HG03097 (cell line): ENCODE measurements around the gene SH3BP5.

Source experiments
- ATAC-seq: cut with Tn5 transposase; IDR thresholded peaks from one replicate; pipeline ENCODE4 v1.9.1; 2021; ENCODE audit not compliant: unreplicated experiment, low FRiP score

The SH3BP5 gene

GRCh38 chr3:15347737-15348110 lies 15.3 kb upstream of the SH3BP5 start:
- ATAC-seq, result no peak

- ATAC-seq, result no peak
Measured at GRCh38 chr3:15347063-15347736, 14.8 kb upstream of the SH3BP5 start.

GRCh38 chr3:15346516-15346915 lies 14.1 kb upstream of the SH3BP5 start:
- ATAC-seq, result no peak

GRCh38 chr3:15345608-15346137 lies 13.3 kb upstream of the SH3BP5 start:
- ATAC-seq, result peak; percentile 85

- ATAC-seq, result no peak
Measured at GRCh38 chr3:15345066-15345607, 12.8 kb upstream of the SH3BP5 start.

GRCh38 chr3:15342945-15343344 lies 10.6 kb upstream of the SH3BP5 start:
- no peak for ATAC-seq

GRCh38 chr3:15342246-15342645 lies 9.9 kb upstream of the SH3BP5 start:
- no peak for ATAC-seq

GRCh38 chr3:15341030-15341726 lies 8.8 kb upstream of the SH3BP5 start:
- ATAC-seq, result no peak

- ATAC-seq, result no peak
Measured at GRCh38 chr3:15339786-15340215, 7.4 kb upstream of the SH3BP5 start.

- no peak for ATAC-seq
Measured at GRCh38 chr3:15339001-15339400, 6.6 kb upstream of the SH3BP5 start.

GRCh38 chr3:15337963-15338362 lies 5.6 kb upstream of the SH3BP5 start:
- no peak for ATAC-seq

- no peak for ATAC-seq
Measured at GRCh38 chr3:15336057-15336456, 3.7 kb upstream of the SH3BP5 start.

GRCh38 chr3:15333956-15334263 lies 1.5 kb upstream of the SH3BP5 start:
- no peak for ATAC-seq

- ATAC-seq, result no peak
Measured at GRCh38 chr3:15333099-15333955, 941 bp upstream of the SH3BP5 start.

- no peak for ATAC-seq
Measured at GRCh38 chr3:15331606-15332404, 581 bp downstream of the SH3BP5 start.

- no peak for ATAC-seq
Measured at GRCh38 chr3:15331072-15331605, 1.2 kb downstream of the SH3BP5 start.

- ATAC-seq, result no peak
Measured at GRCh38 chr3:15330031-15330596, 2.3 kb downstream of the SH3BP5 start.

GRCh38 chr3:15329046-15330005 lies 3.1 kb downstream of the SH3BP5 start:
- no peak for ATAC-seq

- no peak for ATAC-seq
Measured at GRCh38 chr3:15327941-15328340, 4.4 kb downstream of the SH3BP5 start.
